ENCODE results near the gene RALGAPA2.

- TF ChIP-seq, protein P1, sequence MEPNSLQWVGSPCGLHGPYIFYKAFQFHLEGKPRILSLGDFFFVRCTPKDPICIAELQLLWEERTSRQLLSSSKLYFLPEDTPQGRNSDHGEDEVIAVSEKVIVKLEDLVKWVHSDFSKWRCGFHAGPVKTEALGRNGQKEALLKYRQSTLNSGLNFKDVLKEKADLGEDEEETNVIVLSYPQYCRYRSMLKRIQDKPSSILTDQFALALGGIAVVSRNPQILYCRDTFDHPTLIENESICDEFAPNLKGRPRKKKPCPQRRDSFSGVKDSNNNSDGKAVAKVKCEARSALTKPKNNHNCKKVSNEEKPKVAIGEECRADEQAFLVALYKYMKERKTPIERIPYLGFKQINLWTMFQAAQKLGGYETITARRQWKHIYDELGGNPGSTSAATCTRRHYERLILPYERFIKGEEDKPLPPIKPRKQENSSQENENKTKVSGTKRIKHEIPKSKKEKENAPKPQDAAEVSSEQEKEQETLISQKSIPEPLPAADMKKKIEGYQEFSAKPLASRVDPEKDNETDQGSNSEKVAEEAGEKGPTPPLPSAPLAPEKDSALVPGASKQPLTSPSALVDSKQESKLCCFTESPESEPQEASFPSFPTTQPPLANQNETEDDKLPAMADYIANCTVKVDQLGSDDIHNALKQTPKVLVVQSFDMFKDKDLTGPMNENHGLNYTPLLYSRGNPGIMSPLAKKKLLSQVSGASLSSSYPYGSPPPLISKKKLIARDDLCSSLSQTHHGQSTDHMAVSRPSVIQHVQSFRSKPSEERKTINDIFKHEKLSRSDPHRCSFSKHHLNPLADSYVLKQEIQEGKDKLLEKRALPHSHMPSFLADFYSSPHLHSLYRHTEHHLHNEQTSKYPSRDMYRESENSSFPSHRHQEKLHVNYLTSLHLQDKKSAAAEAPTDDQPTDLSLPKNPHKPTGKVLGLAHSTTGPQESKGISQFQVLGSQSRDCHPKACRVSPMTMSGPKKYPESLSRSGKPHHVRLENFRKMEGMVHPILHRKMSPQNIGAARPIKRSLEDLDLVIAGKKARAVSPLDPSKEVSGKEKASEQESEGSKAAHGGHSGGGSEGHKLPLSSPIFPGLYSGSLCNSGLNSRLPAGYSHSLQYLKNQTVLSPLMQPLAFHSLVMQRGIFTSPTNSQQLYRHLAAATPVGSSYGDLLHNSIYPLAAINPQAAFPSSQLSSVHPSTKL (CRISPR knock-in tag; IDR thresholded peaks at IDR 0.05): no peak
- no peak for TF ChIP-seq ZNF274 (CRISPR knock-in tag; IDR thresholded peaks at IDR 0.05)
- TF ChIP-seq MAFK (conservative IDR thresholded peaks at IDR 0.05 in 1 of 2, IDR thresholded peaks at IDR 0.05 in 1 of 2; ENCODE audit: low read length in 2 of 2): no peak
- TF ChIP-seq ZNF605 (CRISPR knock-in tag; IDR thresholded peaks at IDR 0.05): no peak
- TF ChIP-seq HOXA7 (CRISPR knock-in tag; IDR thresholded peaks at IDR 0.05): no peak
- no peak for TF ChIP-seq ETV5 (CRISPR knock-in tag; IDR thresholded peaks at IDR 0.05; ENCODE audit: borderline replicate concordance)
- no peak for TF ChIP-seq IRF2 (CRISPR knock-in tag; IDR thresholded peaks at IDR 0.05)
- TF ChIP-seq RBAK (CRISPR knock-in tag; IDR thresholded peaks at IDR 0.05): no peak
- TF ChIP-seq ZSCAN29 (CRISPR knock-in tag; conservative IDR thresholded peaks at IDR 0.05): no peak
Observed at GRCh38 chr20:20368418-20369249, 343.8 kb downstream of the RALGAPA2 start.

All from HepG2 (cell line).